Central memory CD8-positive, alpha-beta T cell (primary cell): ENCODE measurements around the gene TET3.

Source experiments
- ATAC-seq: fragments of 150-1000 bp; cut with Tn5 transposase; replicated peaks from 2 replicates; pipeline ENCODE4 v1.10.0; 2022; ENCODE audit warnings: mild to moderate bottlenecking, moderate FRiP score, moderate number of reproducible peaks; ENCODE audit not compliant: poor library complexity, severe bottlenecking; ENCODE audit errors: extremely low read depth
- DNase-seq, 2 donors: peaks; one replicate each; pipeline ENCODE4 v3.0.0; 2021; ENCODE audit warnings: low spot score in 2 of 2
- H3K27ac Mint-ChIP-seq: one replicate; pipeline ENCODE4 v1.8.0; 2022; ENCODE audit warnings: low read depth, mild to moderate bottlenecking, moderate library complexity, mixed read lengths
- H3K27me3 Mint-ChIP-seq: one replicate; pipeline ENCODE4 v1.8.0; 2022; ENCODE audit warnings: mixed read lengths
- H3K36me3 Mint-ChIP-seq: one replicate; pipeline ENCODE4 v1.8.0; 2022; ENCODE audit warnings: mild to moderate bottlenecking, moderate library complexity, mixed read lengths; ENCODE audit not compliant: insufficient read depth
- H3K4me1 Mint-ChIP-seq: one replicate; pipeline ENCODE4 v1.8.0; 2022; ENCODE audit warnings: mixed read lengths
- H3K4me3 Mint-ChIP-seq: one replicate; pipeline ENCODE4 v1.8.0; 2022; ENCODE audit warnings: mild to moderate bottlenecking, moderate library complexity, mixed read lengths
- H3K9me3 Mint-ChIP-seq: one replicate; pipeline ENCODE4 v1.8.0; 2022; ENCODE audit warnings: mixed read lengths

The TET3 gene

DNA sequence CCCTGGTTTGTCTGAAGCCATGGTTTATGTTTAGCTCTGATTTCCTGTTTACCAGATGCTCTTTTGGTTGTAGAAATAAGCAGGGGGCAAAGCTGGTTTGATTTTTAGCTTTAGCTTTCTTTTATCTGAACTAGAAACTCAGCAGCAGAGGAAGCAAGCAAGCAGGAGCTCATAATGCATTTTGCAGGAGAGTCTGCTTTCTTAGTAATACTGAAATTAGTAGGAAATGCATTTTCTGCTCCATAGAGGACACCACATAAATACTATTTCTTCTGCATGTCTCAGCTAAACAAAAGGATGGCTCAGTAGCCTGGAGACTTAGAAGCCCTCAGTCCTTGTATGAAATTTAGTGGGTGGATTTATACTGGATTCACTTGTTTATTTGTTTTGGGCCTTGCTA lies 34.9 kb upstream of the TET3 start:
- H3K4me1 Mint-ChIP-seq, result peaks cover 39% of the 10 kb centered on the region
- no peaks in the 10 kb centered on the region for H3K27me3 Mint-ChIP-seq
- no peak for DNase-seq
- H3K27ac Mint-ChIP-seq, result no peak overlapping the region
- peaks cover 50% of the 10 kb centered on the region for H3K36me3 Mint-ChIP-seq
- H3K4me3 Mint-ChIP-seq, result no peak overlapping the region
- H3K9me3 Mint-ChIP-seq, result no peaks in the 10 kb centered on the region
- ATAC-seq, result no peak

DNA sequence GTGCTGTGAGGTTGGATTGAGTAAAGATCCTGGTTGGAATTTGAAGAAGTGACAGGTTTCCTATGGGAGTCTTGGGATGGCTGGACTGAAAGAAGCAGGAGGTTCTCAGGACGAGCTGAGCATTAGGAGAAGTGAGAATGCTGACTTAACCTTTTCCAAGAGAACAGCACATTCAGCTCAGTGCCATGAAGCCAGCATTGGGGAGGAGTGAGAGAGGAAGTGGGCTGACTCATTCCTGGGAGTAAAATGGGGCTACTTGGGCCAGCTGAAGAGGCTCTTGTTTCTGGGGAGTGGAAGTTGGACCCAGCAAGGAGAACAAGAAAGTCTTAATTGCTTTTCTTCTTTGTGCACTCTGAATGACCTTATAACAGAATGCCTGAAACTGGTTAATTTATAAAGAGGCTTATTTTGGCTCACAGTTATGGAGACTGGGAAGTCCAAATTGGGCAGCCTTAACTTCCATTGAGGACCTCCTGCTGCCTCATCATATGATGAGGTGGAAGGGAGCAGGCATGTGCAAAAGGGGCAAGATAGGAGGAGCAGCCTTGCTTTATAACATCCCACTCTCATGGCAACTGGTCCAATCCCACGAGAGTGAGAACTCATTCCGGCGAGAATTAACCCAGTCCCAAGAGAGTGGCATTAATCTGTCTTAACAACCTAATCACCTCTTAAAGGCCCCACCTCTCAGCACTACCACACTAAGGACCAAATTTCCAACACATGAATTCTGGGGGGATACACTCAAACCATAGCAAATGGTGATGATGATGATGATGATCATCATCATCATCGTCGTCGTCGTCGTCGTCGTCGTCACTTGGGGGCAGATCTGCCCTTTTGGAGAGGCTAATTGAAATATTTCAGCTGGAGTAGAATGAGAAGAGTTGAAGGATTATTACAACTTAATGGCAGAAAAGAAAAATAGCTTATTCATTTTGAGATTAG lies 31.9 kb upstream of the TET3 start:
- Mint-ChIP-seq H3K4me3 (no peak overlapping the region), H3K27ac (no peak overlapping the region), H3K27me3 (no peaks in the 10 kb centered on the region), H3K9me3 (no peaks in the 10 kb centered on the region), H3K36me3 (peaks cover 48% of the 10 kb centered on the region), H3K4me1 (peaks cover 32% of the 10 kb centered on the region)
- ATAC-seq, result no peak
- DNase-seq, result no peak

DNA sequence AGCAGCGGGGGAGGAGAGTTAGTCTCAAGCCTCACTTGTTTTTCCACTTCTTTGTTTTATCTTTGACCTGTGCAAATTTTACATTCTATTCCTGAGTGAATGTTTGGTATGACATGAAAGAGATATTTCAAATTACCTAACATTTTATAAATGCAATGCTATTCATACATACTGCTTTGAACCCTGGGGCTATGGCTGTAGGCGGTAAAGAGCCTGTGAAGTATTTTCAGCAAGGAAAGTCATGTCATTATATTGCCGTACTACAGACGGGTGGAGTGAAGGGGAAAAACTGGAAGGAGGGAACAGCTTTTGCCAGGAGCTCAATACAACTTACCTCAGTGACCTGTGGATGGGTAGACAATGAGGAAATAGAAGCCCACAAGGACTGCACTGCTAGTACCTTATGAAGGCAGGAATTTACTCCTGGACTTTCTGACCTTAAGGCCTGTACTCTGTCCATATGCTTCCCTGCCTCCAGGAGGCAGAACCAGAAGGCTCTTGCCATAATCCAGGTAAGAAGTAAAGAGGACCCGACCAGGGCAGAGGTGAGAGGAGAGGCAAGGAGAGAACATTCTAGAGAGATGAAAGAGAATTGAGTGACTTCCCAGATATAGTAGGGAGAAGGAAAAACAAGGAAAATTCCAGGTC lies 28.4 kb upstream of the TET3 start:
- Mint-ChIP-seq H3K27me3 (no peaks in the 10 kb centered on the region), H3K36me3 (peaks cover 54% of the 10 kb centered on the region)
- no peak for DNase-seq

GRCh38 chr2:73961274-73961673 lies 23.4 kb upstream of the TET3 start:
- Mint-ChIP-seq H3K9me3 (no peaks in the 10 kb centered on the region), H3K27me3 (no peaks in the 10 kb centered on the region), H3K27ac (no peak overlapping the region), H3K4me3 (no peak overlapping the region), H3K36me3 (peaks cover 31% of the 10 kb centered on the region), H3K4me1 (peaks cover 15% of the 10 kb centered on the region)
- DNase-seq (no peak), ATAC-seq (no peak)

More for the DNA sequence above, 28.4 kb upstream of the TET3 start:
- Mint-ChIP-seq H3K4me3 (no peak overlapping the region), H3K9me3 (no peaks in the 10 kb centered on the region), H3K27ac (peak overlapping the region; percentile 83), H3K4me1 (peaks cover 14% of the 10 kb centered on the region)
- ATAC-seq, result no peak

- Mint-ChIP-seq H3K27me3 (no peaks in the 10 kb centered on the region), H3K4me3 (no peak overlapping the region), H3K27ac (peak overlapping the region; percentile 13), H3K9me3 (no peaks in the 10 kb centered on the region), H3K4me1 (peaks cover 18% of the 10 kb centered on the region), H3K36me3 (peaks cover 26% of the 10 kb centered on the region)
- DNase-seq (no peak), ATAC-seq (no peak)
These were observed 22.7 kb upstream of the TET3 start for GRCh38 chr2:73961823-73962615.

- H3K9me3 Mint-ChIP-seq, result no peaks in the 10 kb centered on the region
- peaks cover 23% of the 10 kb centered on the region for H3K36me3 Mint-ChIP-seq
- H3K27ac Mint-ChIP-seq, result peak overlapping the region; percentile 13
- H3K4me1 Mint-ChIP-seq, result peaks cover 19% of the 10 kb centered on the region
- H3K27me3 Mint-ChIP-seq, result no peaks in the 10 kb centered on the region
- H3K4me3 Mint-ChIP-seq, result no peak overlapping the region
- DNase-seq, result no peak
- ATAC-seq, result no peak
These were observed 21.9 kb upstream of the TET3 start for GRCh38 chr2:73962798-73963197.

DNA sequence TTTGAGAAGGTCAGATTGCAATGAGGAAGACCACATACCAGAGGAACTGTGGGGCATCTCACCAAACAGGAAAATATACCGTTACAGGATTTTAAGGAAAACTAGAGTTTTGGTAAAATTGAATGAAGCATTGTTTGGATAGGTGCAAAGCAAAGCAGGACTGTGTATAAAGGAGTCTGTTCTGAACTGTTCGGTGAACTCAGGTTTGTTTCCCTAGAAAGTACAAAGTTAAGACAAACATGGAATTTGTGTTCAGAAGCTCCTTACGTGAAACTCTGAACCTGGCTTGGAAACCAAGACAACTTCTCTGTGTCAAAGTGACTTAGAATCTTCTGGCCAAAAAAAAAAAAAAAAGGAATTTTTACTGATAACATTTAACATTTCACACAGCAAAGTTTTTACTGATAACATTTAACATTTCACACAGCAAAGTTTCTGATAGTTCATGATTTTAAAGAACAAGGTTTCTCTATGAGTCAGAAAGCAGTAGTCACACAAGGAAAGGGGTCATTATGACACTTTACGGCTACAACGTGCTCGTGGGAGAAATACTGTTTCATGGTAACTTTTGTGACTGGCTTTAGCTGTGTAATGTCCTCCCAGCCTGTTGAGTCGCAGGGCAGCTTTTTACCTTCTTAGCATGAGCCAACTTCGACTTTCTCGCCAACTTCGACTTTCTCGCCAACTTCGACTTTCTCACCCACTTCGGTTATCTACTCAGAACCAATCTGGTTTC lies 21.2 kb upstream of the TET3 start:
- no peak for ATAC-seq
- Mint-ChIP-seq H3K4me1 (peaks cover 22% of the 10 kb centered on the region), H3K4me3 (no peak overlapping the region), H3K27ac (peak overlapping the region; percentile 16), H3K9me3 (no peaks in the 10 kb centered on the region), H3K36me3 (peaks cover 17% of the 10 kb centered on the region), H3K27me3 (no peaks in the 10 kb centered on the region)
- DNase-seq, result no peak

DNA sequence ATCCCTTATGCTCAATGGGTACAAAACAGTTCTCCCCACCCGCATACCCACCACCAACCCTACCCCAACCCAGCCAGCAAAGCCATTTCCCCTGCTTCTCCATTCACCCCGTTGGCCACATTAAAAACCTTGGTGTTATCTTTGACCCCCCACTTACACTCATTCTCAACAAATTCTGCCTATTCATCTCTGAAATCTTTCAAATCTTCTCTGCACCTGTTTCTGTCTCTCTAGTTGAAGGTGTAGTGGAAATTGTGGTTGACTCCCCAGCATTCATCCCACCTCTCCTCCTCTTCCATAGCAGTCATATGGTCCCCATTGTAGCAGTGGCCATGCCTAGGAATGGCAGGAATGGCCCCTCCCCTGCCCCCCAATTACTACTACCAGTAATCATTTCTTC lies 20.5 kb upstream of the TET3 start:
- DNase-seq (no peak), ATAC-seq (no peak)
- Mint-ChIP-seq H3K27me3 (no peaks in the 10 kb centered on the region), H3K4me3 (no peak overlapping the region), H3K4me1 (peaks cover 24% of the 10 kb centered on the region), H3K27ac (peak overlapping the region; percentile 16), H3K9me3 (no peaks in the 10 kb centered on the region), H3K36me3 (peaks cover 11% of the 10 kb centered on the region)

DNA sequence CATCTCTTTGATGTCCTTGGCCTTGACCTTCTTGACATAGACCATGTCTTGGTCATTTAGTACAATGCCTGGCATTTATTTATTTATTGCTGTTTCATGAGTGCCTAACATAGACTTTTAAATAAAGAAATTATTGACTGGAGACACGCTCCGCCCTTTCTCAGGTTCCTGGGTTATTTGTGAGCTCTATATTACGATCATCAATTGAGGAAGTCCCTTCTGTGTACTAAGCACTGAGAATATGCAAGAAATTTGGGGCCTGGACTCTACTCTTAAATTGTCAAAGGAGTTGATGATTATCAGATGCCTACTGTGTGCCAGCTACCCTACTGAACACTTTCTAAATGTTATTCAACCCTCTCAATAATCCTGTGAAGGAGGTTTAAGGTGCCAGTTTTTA lies 19.7 kb upstream of the TET3 start:
- Mint-ChIP-seq H3K4me1 (peaks cover 29% of the 10 kb centered on the region), H3K4me3 (no peak overlapping the region), H3K27ac (no peak overlapping the region), H3K36me3 (peaks cover 6% of the 10 kb centered on the region), H3K27me3 (no peaks in the 10 kb centered on the region), H3K9me3 (no peaks in the 10 kb centered on the region)
- DNase-seq (no peak), ATAC-seq (no peak)

DNA sequence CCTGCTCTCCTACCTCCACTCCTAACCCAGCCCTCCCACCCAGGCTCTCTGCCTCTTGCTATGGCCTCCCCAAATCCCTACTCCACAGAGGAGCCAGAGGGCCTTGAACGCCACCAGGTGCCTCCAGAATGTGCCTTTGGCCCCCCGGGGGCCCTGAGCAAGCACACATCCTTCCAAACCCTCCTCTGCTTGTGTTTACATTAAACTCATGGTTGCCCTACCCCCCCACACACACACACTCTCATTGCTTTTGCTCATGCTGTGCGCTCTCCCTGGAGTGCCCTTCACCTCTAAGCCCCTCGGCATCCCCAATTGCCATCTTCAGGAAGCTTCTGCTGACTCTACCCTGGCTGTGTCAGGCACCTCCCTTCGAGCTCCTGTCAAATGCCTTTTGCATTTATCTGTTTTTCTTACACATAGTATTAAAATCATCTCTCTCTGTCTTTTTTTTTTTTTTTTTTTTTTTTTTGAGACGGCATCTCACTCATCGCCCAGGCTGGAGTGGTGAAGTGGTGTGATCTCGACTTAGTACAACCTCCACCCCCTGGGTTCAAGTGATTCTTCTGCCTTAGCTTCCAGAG lies 16.3 kb upstream of the TET3 start:
- H3K4me1 Mint-ChIP-seq, result peaks cover 47% of the 10 kb centered on the region
- no peaks in the 10 kb centered on the region for H3K9me3 Mint-ChIP-seq
- H3K27ac Mint-ChIP-seq, result no peak overlapping the region
- H3K27me3 Mint-ChIP-seq, result no peaks in the 10 kb centered on the region
- H3K36me3 Mint-ChIP-seq, result peaks cover 7% of the 10 kb centered on the region
- DNase-seq, result no peak
- ATAC-seq, result no peak
- H3K4me3 Mint-ChIP-seq, result no peak overlapping the region

- Mint-ChIP-seq H3K27me3 (no peaks in the 10 kb centered on the region), H3K9me3 (no peaks in the 10 kb centered on the region), H3K4me1 (peaks cover 40% of the 10 kb centered on the region), H3K4me3 (no peak overlapping the region), H3K27ac (peak overlapping the region; percentile 95), H3K36me3 (peaks cover 7% of the 10 kb centered on the region)
- DNase-seq (no peak), ATAC-seq (no peak)
These were observed 15.4 kb upstream of the TET3 start for GRCh38 chr2:73969356-73969755.
